Lung (tissue), 12 donors: ENCODE results near the gene CRYZ. TPM values are rescaled to one million over a fixed set of nuclear protein-coding genes. Genes with fewer than 3 reads are reported as not detected.

Source experiments
- ATAC-seq: fragments of 200-7000 bp; cut with Tn5 transposase; one replicate; pipeline ENCODE4 v1.9.1; 2020; ENCODE audit warnings: moderate number of reproducible peaks; ENCODE audit not compliant: insufficient read depth, low FRiP score
- DNase-seq, 3 donors: peaks; one replicate each; pipeline ENCODE4 v3.0.0-alpha.2; 2013 to 2017
- H3K27ac ChIP-seq, 2 donors: one replicate each; pipeline ENCODE4 v1.5.1; 2013; ENCODE audit warnings: mild to moderate bottlenecking in 2 of 2, moderate library complexity in 2 of 2, control low read depth in 1 of 2, inconsistent platforms in 1 of 2, low read depth in 1 of 2, low read length in 1 of 2
- H3K27me3 ChIP-seq, 3 donors: one replicate each; pipeline ENCODE4 v1.5.1; 2013; ENCODE audit warnings: low read length in 2 of 3; ENCODE audit not compliant: control insufficient read depth in 3 of 3, insufficient read depth in 3 of 3
- H3K36me3 ChIP-seq, 4 donors: one replicate each; pipeline ENCODE4 v1.5.1; 2013; ENCODE audit warnings: low read length in 4 of 4, mild to moderate bottlenecking in 1 of 4, moderate library complexity in 1 of 4; ENCODE audit not compliant: control insufficient read depth in 4 of 4, insufficient read depth in 4 of 4
- H3K4me1 ChIP-seq, 5 donors: one replicate each; pipeline ENCODE4 v1.5.1; 2013; ENCODE audit warnings: low read length in 5 of 5, mild to moderate bottlenecking in 2 of 5, moderate library complexity in 1 of 5; ENCODE audit not compliant: control insufficient read depth in 5 of 5, insufficient read depth in 5 of 5
- H3K4me3 ChIP-seq: one replicate; pipeline ENCODE4 v1.5.1; 2013; ENCODE audit warnings: mild to moderate bottlenecking, control low read depth, moderate library complexity
- H3K9ac ChIP-seq, 2 donors: one replicate each; pipeline ENCODE4 v1.5.1; 2013; ENCODE audit warnings: low read length in 2 of 2, control low read depth in 1 of 2; ENCODE audit not compliant: insufficient read depth in 1 of 2
- H3K9me3 ChIP-seq, 4 donors: one replicate each; pipeline ENCODE4 v1.5.1; 2013; ENCODE audit warnings: low read length in 3 of 4, mild to moderate bottlenecking in 1 of 4, moderate library complexity in 1 of 4; ENCODE audit not compliant: control insufficient read depth in 4 of 4, insufficient read depth in 3 of 4
- WGBS, 2 donors: extraction: QIAGEN DNeasy Blood & Tissue Kit; methylation state at CpG; one replicate each; pipeline ENCODE4 v1.1.7; 2013; 5-methylcytosine and 5-hydroxymethylcytosine counted together
- polyA plus RNA-seq, 2 donors: library from polyadenylated mRNA; stranded (reverse); fragments of 200-250 nt; gene quantifications; one replicate each; pipeline ENCODE4 v1.2.1, GENCODE V29; 2013
- total RNA-seq, 2 donors: library from RNA; depleted of rRNA in 1 of 2; stranded (reverse); fragments of >200 nt in 1 of 2; gene quantifications; one replicate each; pipeline ENCODE4 v1.2.1, GENCODE V29; 2014 to 2021
- TF ChIP-seq, protein P1 (sequence below): IDR thresholded peaks from 2 replicates; pipeline ENCODE4 v1.5.1; 2012; ENCODE audit warnings: mild to moderate bottlenecking; ENCODE audit errors: control extremely low read depth, extremely low read depth
- donor health status: control.
- donor health status: control.
- donor health status: Bipolar disorder and iron deficiency.
- donor health status: healthy.
- donor health status: DM: yes; HTN: yes; CAD: no.

CRYZ gene
- total and polyA plus RNA-seq, 4 donors: 10.9 to 55.9 (median 42.6) TPM

GRCh38 chr1:74726063-74726462 lies 6.8 kb downstream of the CRYZ start:
- peaks cover 0 to 3% (median 0%) of the 10 kb centered on the region in 4 donors for H3K9me3 ChIP-seq
- WGBS, 2 donors: 91 to 98% methylated on average over 1 of the region's 1 CpG
- H3K4me1 ChIP-seq: peaks cover 0 to 5% (median 0%) of the 10 kb centered on the region in 5 donors
- TF ChIP-seq, protein P1, sequence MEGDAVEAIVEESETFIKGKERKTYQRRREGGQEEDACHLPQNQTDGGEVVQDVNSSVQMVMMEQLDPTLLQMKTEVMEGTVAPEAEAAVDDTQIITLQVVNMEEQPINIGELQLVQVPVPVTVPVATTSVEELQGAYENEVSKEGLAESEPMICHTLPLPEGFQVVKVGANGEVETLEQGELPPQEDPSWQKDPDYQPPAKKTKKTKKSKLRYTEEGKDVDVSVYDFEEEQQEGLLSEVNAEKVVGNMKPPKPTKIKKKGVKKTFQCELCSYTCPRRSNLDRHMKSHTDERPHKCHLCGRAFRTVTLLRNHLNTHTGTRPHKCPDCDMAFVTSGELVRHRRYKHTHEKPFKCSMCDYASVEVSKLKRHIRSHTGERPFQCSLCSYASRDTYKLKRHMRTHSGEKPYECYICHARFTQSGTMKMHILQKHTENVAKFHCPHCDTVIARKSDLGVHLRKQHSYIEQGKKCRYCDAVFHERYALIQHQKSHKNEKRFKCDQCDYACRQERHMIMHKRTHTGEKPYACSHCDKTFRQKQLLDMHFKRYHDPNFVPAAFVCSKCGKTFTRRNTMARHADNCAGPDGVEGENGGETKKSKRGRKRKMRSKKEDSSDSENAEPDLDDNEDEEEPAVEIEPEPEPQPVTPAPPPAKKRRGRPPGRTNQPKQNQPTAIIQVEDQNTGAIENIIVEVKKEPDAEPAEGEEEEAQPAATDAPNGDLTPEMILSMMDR: no peak
- DNase-seq (no peak), ATAC-seq (no peak)
- peaks cover 4 to 17% (median 10%) of the 10 kb centered on the region in 4 donors for H3K36me3 ChIP-seq
- no peak overlapping the region for H3K9ac ChIP-seq
- no peak overlapping the region for H3K4me3 ChIP-seq
- H3K27ac ChIP-seq: no peak overlapping the region
- no peaks in the 10 kb centered on the region for H3K27me3 ChIP-seq

GRCh38 chr1:74717626-74718025 lies 15.2 kb downstream of the CRYZ start:
- no peak for ATAC-seq
- H3K9ac ChIP-seq: no peak overlapping the region
- H3K4me1 ChIP-seq: no peaks in the 10 kb centered on the region
- H3K9me3 ChIP-seq: no peaks in the 10 kb centered on the region
- 97 to 100% methylated on average over 2 of the region's 2 CpGs for WGBS, 2 donors
- no peaks in the 10 kb centered on the region for H3K27me3 ChIP-seq
- no peak overlapping the region for H3K27ac ChIP-seq
- H3K36me3 ChIP-seq: peaks cover 19 to 37% (median 26%) of the 10 kb centered on the region in 4 donors
- no peak overlapping the region for H3K4me3 ChIP-seq
- no peak for DNase-seq
- TF ChIP-seq, protein P1: no peak

GRCh38 chr1:74716822-74717221 lies 16.0 kb downstream of the CRYZ start:
- H3K27me3 ChIP-seq: no peaks in the 10 kb centered on the region
- H3K4me1 ChIP-seq: no peaks in the 10 kb centered on the region
- H3K27ac ChIP-seq: no peak overlapping the region
- H3K4me3 ChIP-seq: no peak overlapping the region
- ATAC-seq (no peak), DNase-seq (no peak)
- no peak overlapping the region for H3K9ac ChIP-seq
- TF ChIP-seq, protein P1: no peak
- peaks cover 16 to 31% (median 21%) of the 10 kb centered on the region in 4 donors for H3K36me3 ChIP-seq
- 92 to 100% methylated on average over 1 of the region's 1 CpG for WGBS, 2 donors
- H3K9me3 ChIP-seq: no peaks in the 10 kb centered on the region

GRCh38 chr1:74715806-74716205 lies 17.0 kb downstream of the CRYZ start:
- ATAC-seq (no peak), DNase-seq (no peak)
- H3K27me3 ChIP-seq: no peaks in the 10 kb centered on the region
- TF ChIP-seq, protein P1: no peak
- 87 to 98% methylated on average over 6 of the region's 6 CpGs for WGBS, 2 donors
- no peaks in the 10 kb centered on the region for H3K9me3 ChIP-seq
- H3K4me1 ChIP-seq: no peaks in the 10 kb centered on the region
- H3K9ac ChIP-seq: no peak overlapping the region
- no peak overlapping the region for H3K27ac ChIP-seq
- peaks cover 16 to 26% (median 18%) of the 10 kb centered on the region in 4 donors for H3K36me3 ChIP-seq
- no peak overlapping the region for H3K4me3 ChIP-seq
